ENCODE measurements around the gene FAAH.

The FAAH gene

DNA sequence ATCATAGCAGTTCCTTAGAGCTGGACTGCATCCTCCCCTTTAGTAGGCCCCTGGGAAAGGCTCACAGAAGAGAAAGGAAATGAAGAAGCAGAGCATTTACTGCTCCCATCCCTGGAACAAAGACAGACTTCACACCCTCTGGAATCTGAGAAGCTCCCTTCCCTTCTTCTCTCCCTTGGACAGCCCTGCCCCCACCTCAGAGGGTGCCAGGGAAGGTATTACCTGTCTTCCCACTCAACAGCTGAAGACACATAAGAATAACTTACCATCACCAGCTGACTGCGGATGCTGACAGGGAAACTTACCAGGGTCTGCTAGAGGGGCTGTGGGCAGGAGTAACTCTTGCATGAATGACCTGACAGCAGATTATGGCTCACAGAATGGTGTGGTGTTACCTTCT is 14.1 kb upstream of the FAAH start:
- H4K20me1 ChIP-seq (ENCODE audit: insufficient read depth, low read length): no peaks in the 10 kb centered on the region
- no peaks in the 10 kb centered on the region for H3K27me3 ChIP-seq (ENCODE audit: low read depth, low read length)
- H3K4me3 ChIP-seq (ENCODE audit: low read length): no peak overlapping the region
- H3K9ac ChIP-seq (ENCODE audit: low read length): no peak overlapping the region
- H3K36me3 ChIP-seq (replicated peaks; ENCODE audit: low read depth, low read length): no peaks in the 10 kb centered on the region
- H2AFZ ChIP-seq (ENCODE audit: low read depth, low read length): no peak overlapping the region
- no peak overlapping the region for H3K4me2 ChIP-seq (ENCODE audit: low read length)
- no peaks in the 10 kb centered on the region for H3K79me2 ChIP-seq (ENCODE audit: low read length)
- H3K9me3 ChIP-seq (ENCODE audit: insufficient read depth, low read length): no peaks in the 10 kb centered on the region
- no peaks in the 10 kb centered on the region for H3K4me1 ChIP-seq (ENCODE audit: low read length)
- no peak for TF ChIP-seq EZH2phosphoT487 (IDR thresholded peaks at IDR 0.05; ENCODE audit: low read depth)
- TF ChIP-seq, protein P1, sequence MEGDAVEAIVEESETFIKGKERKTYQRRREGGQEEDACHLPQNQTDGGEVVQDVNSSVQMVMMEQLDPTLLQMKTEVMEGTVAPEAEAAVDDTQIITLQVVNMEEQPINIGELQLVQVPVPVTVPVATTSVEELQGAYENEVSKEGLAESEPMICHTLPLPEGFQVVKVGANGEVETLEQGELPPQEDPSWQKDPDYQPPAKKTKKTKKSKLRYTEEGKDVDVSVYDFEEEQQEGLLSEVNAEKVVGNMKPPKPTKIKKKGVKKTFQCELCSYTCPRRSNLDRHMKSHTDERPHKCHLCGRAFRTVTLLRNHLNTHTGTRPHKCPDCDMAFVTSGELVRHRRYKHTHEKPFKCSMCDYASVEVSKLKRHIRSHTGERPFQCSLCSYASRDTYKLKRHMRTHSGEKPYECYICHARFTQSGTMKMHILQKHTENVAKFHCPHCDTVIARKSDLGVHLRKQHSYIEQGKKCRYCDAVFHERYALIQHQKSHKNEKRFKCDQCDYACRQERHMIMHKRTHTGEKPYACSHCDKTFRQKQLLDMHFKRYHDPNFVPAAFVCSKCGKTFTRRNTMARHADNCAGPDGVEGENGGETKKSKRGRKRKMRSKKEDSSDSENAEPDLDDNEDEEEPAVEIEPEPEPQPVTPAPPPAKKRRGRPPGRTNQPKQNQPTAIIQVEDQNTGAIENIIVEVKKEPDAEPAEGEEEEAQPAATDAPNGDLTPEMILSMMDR (IDR thresholded peaks at IDR 0.05; ENCODE audit: low read depth, low read length): no peak
- no peak overlapping the region for H3K27ac ChIP-seq (ENCODE audit: low read length)

- Histone ChIP-seq H3K4me2 (ENCODE audit: low read length) (no peak overlapping the region), H3K4me1 (ENCODE audit: low read length) (no peaks in the 10 kb centered on the region), H3K79me2 (ENCODE audit: low read length) (no peaks in the 10 kb centered on the region), H3K4me3 (ENCODE audit: low read length) (no peak overlapping the region), H3K36me3 (replicated peaks; ENCODE audit: low read depth, low read length) (no peaks in the 10 kb centered on the region), H3K27ac (ENCODE audit: low read length) (no peak overlapping the region), H4K20me1 (ENCODE audit: insufficient read depth, low read length) (no peaks in the 10 kb centered on the region), H3K9me3 (ENCODE audit: insufficient read depth, low read length) (no peaks in the 10 kb centered on the region), H3K9ac (ENCODE audit: low read length) (no peak overlapping the region), H2AFZ (ENCODE audit: low read depth, low read length) (no peak overlapping the region), H3K27me3 (ENCODE audit: low read depth, low read length) (no peaks in the 10 kb centered on the region)
- TF ChIP-seq EZH2phosphoT487 (IDR thresholded peaks at IDR 0.05; ENCODE audit: low read depth): no peak
- TF ChIP-seq, protein P1 (IDR thresholded peaks at IDR 0.05; ENCODE audit: low read depth, low read length): no peak
Observed at GRCh38 chr1:46380508-46380907, 13.6 kb upstream of the FAAH start.

DNA sequence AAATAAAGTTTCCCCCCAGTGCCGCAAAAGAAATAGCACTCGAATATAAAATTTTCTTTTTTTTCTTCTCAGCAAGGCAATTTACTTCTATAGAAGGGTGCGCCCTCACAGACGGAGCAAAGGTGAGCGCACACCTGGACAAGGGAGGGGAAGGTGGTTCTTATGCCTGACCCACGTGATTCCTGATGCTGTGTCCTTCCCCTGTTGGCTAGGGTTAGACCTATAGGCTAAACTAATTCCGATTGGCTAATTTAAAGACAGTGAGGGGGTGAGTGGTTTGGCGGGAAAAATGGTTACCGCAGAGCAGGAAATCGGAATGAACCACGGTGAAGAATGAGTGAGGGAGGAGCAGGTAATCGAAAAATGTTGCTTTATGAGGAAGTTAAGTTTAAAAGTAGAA is 607 bp upstream of the FAAH start:
- TF ChIP-seq, protein P1 (IDR thresholded peaks at IDR 0.05; ENCODE audit: low read depth, low read length): no peak
- TF ChIP-seq EZH2phosphoT487 (IDR thresholded peaks at IDR 0.05; ENCODE audit: low read depth): no peak
- Histone ChIP-seq H3K9me3 (ENCODE audit: insufficient read depth, low read length) (peaks cover 6% of the 10 kb centered on the region; the same call in 1 of the 2 replicates), H3K4me1 (ENCODE audit: low read length) (no peaks in the 10 kb centered on the region), H3K4me3 (ENCODE audit: low read length) (no peak overlapping the region), H3K79me2 (ENCODE audit: low read length) (no peaks in the 10 kb centered on the region), H3K27ac (ENCODE audit: low read length) (no peak overlapping the region), H3K4me2 (ENCODE audit: low read length) (no peak overlapping the region), H3K9ac (ENCODE audit: low read length) (no peak overlapping the region), H3K36me3 (replicated peaks; ENCODE audit: low read depth, low read length) (no peaks in the 10 kb centered on the region), H2AFZ (ENCODE audit: low read depth, low read length) (no peak overlapping the region), H4K20me1 (ENCODE audit: insufficient read depth, low read length) (no peaks in the 10 kb centered on the region), H3K27me3 (ENCODE audit: low read depth, low read length) (no peaks in the 10 kb centered on the region)

DNA sequence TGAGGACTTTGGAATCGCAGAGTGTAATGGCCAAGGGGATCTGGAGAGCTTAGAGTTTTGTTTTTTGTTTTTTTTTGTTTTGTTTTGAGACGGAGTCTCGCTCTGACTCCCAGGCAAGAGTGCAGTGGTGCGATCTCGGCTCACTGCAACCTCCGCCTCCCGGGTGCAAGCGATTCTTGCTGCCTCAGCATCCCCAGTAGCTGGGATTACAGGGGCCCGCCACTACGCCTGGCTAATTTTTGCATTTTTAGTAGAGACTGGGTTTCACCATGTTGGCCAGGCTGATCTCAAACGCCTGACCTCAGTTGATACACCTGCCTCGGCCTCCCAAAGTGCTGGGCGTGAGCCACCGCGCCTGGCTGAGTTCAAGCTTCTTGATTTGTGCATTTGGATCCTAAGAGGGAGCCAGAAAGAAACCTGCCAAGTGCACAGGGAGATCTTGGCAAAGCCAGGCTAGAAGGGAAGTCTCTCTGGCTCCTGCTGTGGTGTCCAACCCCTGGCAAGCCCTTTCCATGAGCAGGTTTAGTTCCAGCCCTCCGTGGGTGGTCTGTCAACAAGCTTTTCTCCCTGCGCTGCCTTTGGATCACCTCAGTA is 852 bp downstream of the FAAH start:
- H3K4me1 ChIP-seq (ENCODE audit: low read length): no peaks in the 10 kb centered on the region
- H3K79me2 ChIP-seq (ENCODE audit: low read length): no peaks in the 10 kb centered on the region
- H2AFZ ChIP-seq (ENCODE audit: low read depth, low read length): no peak overlapping the region
- no peaks in the 10 kb centered on the region for H4K20me1 ChIP-seq (ENCODE audit: insufficient read depth, low read length)
- no peak overlapping the region for H3K9ac ChIP-seq (ENCODE audit: low read length)
- no peak overlapping the region for H3K27ac ChIP-seq (ENCODE audit: low read length)
- H3K36me3 ChIP-seq (replicated peaks; ENCODE audit: low read depth, low read length): no peaks in the 10 kb centered on the region
- no peak overlapping the region for H3K4me3 ChIP-seq (ENCODE audit: low read length)
- H3K27me3 ChIP-seq (ENCODE audit: low read depth, low read length): 0 out of 2 replicates have a peak, but pooled peaks cover 3% of the 10 kb centered on the region
- peaks cover 6% of the 10 kb centered on the region; the same call in 1 of the 2 replicates for H3K9me3 ChIP-seq (ENCODE audit: insufficient read depth, low read length)
- no peak overlapping the region for H3K4me2 ChIP-seq (ENCODE audit: low read length)
- no peak for TF ChIP-seq EZH2phosphoT487 (IDR thresholded peaks at IDR 0.05; ENCODE audit: low read depth)
- TF ChIP-seq, protein P1 (IDR thresholded peaks at IDR 0.05; ENCODE audit: low read depth, low read length): no peak
